NCI-H2196 (cell line): Measurements from ENCODE around the gene KDELR1.

ENCODE experiments used
- DNase-seq: peaks from one replicate; lab custom pipeline; 2025; ENCODE audit not compliant: unreplicated experiment; lab: John Stamatoyannopoulos, UW

The KDELR1 gene

GRCh38 chr19:48342841-48343540, 48.4 kb downstream of the KDELR1 start:
- DNase-seq, result no peak

GRCh38 chr19:48342414-48342738, 49.0 kb downstream of the KDELR1 start:
- no peak for DNase-seq

- DNase-seq, result no peak
These were observed 49.6 kb downstream of the KDELR1 start for GRCh38 chr19:48341515-48342413.

GRCh38 chr19:48340995-48341394, 50.4 kb downstream of the KDELR1 start:
- DNase-seq, result peak; percentile 85

- no peak for DNase-seq
These were observed 52.4 kb downstream of the KDELR1 start for GRCh38 chr19:48338802-48339503.

GRCh38 chr19:48338253-48338755, 53.0 kb downstream of the KDELR1 start:
- DNase-seq, result no peak

GRCh38 chr19:48333467-48334384, 57.6 kb downstream of the KDELR1 start:
- peak; percentile 97 for DNase-seq

- DNase-seq, result peak; percentile 100
These were observed 58.5 kb downstream of the KDELR1 start for GRCh38 chr19:48332662-48333466.
